HEK293 (cell line): ENCODE data around the gene NUDCD3.

Experiments
- KLF1 ChIP-seq: fragments of 450-650 bp; formaldehyde crosslinking; IDR thresholded peaks from 2 replicates; pipeline ENCODE4 v1.5.1; 2016; ENCODE audit warnings: missing biosample characterization, missing genetic modification characterization
- ZNF274 ChIP-seq, 2 experiments: fragments of 200-500 bp in 1 of 2; fragments of 450-650 bp in 1 of 2; sonication (Bioruptor generic) in 1 of 2; formaldehyde crosslinking in 1 of 2; IDR thresholded peaks; 2 replicates each; pipeline versions ENCODE4 v1.5.1 to v1.6.1; 2014 to 2016; ENCODE audit warnings: borderline replicate concordance in 1 of 2, inconsistent platforms in 1 of 2, low read length in 1 of 2, missing biosample characterization in 1 of 2, missing genetic modification characterization in 1 of 2
- ZNF311 ChIP-seq: fragments of 450-650 bp; formaldehyde crosslinking; IDR thresholded peaks from 2 replicates; pipeline ENCODE4 v1.5.1; 2017; ENCODE audit warnings: missing biosample characterization, missing genetic modification characterization, borderline replicate concordance
- ZNF600 ChIP-seq: fragments of 450-650 bp; formaldehyde crosslinking; IDR thresholded peaks from 2 replicates; pipeline ENCODE4 v1.5.1; 2016; ENCODE audit warnings: missing biosample characterization, missing genetic modification characterization
- TF ChIP-seq, protein P1 (sequence below): fragments of 450-650 bp; formaldehyde crosslinking; IDR thresholded peaks from 2 replicates; pipeline ENCODE4 v1.5.1; 2016; ENCODE audit warnings: missing biosample characterization, missing genetic modification characterization
- TF ChIP-seq, protein P2 (sequence below): fragments of 450-650 bp; IDR thresholded peaks from 2 replicates; pipeline ENCODE4 v1.5.1; 2018; ENCODE audit warnings: missing biosample characterization, mild to moderate bottlenecking, missing genetic modification characterization

GRCh38 chr7:44521347-44522095 is 31.1 kb upstream of the NUDCD3 start:
- TF ChIP-seq, protein P1, sequence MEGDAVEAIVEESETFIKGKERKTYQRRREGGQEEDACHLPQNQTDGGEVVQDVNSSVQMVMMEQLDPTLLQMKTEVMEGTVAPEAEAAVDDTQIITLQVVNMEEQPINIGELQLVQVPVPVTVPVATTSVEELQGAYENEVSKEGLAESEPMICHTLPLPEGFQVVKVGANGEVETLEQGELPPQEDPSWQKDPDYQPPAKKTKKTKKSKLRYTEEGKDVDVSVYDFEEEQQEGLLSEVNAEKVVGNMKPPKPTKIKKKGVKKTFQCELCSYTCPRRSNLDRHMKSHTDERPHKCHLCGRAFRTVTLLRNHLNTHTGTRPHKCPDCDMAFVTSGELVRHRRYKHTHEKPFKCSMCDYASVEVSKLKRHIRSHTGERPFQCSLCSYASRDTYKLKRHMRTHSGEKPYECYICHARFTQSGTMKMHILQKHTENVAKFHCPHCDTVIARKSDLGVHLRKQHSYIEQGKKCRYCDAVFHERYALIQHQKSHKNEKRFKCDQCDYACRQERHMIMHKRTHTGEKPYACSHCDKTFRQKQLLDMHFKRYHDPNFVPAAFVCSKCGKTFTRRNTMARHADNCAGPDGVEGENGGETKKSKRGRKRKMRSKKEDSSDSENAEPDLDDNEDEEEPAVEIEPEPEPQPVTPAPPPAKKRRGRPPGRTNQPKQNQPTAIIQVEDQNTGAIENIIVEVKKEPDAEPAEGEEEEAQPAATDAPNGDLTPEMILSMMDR (tag by site-specific recombination), result no peak
- TF ChIP-seq, protein P2, sequence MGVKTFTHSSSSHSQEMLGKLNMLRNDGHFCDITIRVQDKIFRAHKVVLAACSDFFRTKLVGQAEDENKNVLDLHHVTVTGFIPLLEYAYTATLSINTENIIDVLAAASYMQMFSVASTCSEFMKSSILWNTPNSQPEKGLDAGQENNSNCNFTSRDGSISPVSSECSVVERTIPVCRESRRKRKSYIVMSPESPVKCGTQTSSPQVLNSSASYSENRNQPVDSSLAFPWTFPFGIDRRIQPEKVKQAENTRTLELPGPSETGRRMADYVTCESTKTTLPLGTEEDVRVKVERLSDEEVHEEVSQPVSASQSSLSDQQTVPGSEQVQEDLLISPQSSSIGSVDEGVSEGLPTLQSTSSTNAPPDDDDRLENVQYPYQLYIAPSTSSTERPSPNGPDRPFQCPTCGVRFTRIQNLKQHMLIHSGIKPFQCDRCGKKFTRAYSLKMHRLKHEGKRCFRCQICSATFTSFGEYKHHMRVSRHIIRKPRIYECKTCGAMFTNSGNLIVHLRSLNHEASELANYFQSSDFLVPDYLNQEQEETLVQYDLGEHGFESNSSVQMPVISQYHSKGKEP (tag by site-specific recombination), result no peak
- TF ChIP-seq ZNF274 (IDR thresholded peaks at IDR 0.05; ENCODE audit: low read length) (no peak), ZNF274 (tag by site-specific recombination; IDR thresholded peaks at IDR 0.05; ENCODE audit: borderline replicate concordance) (no peak), KLF1 (tag by site-specific recombination) (no peak), ZNF600 (tag by site-specific recombination) (no peak), ZNF311 (tag by site-specific recombination) (no peak)
